HL-60 (cell line): ENCODE measurements around the gene EMX2.

Experiments used
- GABPA ChIP-seq: IDR thresholded peaks from 2 replicates; pipeline ENCODE4 v1.6.1; 2012; ENCODE audit warnings: low read depth
- POLR2AphosphoS5 ChIP-seq: IDR thresholded peaks from 2 replicates; pipeline ENCODE4 v1.6.1; 2012; ENCODE audit warnings: low read depth
- SPI1 ChIP-seq: IDR thresholded peaks from 2 replicates; pipeline ENCODE4 v1.6.1; 2012; ENCODE audit warnings: low read depth, mild to moderate bottlenecking, borderline replicate concordance
- TF ChIP-seq, protein P1 (sequence below): IDR thresholded peaks from one replicate; pipeline ENCODE4 v1.5.1; 2011; ENCODE audit warnings: low read length, control low read depth, inconsistent platforms; ENCODE audit not compliant: insufficient read depth
- TF ChIP-seq, protein P2 (sequence below): IDR thresholded peaks from 2 replicates; pipeline ENCODE4 v1.6.1; 2012; ENCODE audit warnings: low read depth; ENCODE audit not compliant: insufficient replicate concordance

DNA sequence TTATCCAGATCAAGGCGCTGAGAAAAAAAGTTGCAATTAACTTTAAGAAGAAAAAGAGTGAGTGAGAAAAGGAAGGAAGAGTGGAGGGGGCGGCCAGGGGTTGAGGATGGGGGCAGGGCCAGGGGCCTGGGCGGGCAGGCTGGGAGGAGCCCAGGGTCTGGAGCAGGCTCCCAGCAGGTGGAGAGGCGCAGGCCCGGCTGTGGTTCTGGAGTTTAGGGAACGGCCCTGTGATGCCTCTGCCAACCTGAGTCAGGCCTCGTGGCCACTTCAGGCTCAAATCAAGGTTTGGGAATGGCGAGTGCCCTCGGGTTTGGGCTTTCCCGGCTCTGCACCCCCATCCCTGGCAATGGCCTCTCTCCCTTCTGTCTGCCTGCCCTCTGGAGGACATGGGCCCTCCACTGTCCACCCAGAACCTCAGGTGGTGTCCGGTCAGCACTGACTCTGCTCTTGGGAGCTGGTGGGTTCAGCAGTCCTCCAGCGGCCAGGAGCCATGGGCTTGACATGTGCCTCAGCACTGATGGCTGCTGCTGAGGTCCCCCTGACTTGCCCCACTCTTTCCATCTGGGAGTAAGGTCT is 41.0 kb upstream of the EMX2 start:
- TF ChIP-seq, protein P1, sequence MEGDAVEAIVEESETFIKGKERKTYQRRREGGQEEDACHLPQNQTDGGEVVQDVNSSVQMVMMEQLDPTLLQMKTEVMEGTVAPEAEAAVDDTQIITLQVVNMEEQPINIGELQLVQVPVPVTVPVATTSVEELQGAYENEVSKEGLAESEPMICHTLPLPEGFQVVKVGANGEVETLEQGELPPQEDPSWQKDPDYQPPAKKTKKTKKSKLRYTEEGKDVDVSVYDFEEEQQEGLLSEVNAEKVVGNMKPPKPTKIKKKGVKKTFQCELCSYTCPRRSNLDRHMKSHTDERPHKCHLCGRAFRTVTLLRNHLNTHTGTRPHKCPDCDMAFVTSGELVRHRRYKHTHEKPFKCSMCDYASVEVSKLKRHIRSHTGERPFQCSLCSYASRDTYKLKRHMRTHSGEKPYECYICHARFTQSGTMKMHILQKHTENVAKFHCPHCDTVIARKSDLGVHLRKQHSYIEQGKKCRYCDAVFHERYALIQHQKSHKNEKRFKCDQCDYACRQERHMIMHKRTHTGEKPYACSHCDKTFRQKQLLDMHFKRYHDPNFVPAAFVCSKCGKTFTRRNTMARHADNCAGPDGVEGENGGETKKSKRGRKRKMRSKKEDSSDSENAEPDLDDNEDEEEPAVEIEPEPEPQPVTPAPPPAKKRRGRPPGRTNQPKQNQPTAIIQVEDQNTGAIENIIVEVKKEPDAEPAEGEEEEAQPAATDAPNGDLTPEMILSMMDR = no peak
- TF ChIP-seq POLR2AphosphoS5 = no peak
- no peak for TF ChIP-seq SPI1
- no peak for TF ChIP-seq GABPA
- TF ChIP-seq, protein P2, sequence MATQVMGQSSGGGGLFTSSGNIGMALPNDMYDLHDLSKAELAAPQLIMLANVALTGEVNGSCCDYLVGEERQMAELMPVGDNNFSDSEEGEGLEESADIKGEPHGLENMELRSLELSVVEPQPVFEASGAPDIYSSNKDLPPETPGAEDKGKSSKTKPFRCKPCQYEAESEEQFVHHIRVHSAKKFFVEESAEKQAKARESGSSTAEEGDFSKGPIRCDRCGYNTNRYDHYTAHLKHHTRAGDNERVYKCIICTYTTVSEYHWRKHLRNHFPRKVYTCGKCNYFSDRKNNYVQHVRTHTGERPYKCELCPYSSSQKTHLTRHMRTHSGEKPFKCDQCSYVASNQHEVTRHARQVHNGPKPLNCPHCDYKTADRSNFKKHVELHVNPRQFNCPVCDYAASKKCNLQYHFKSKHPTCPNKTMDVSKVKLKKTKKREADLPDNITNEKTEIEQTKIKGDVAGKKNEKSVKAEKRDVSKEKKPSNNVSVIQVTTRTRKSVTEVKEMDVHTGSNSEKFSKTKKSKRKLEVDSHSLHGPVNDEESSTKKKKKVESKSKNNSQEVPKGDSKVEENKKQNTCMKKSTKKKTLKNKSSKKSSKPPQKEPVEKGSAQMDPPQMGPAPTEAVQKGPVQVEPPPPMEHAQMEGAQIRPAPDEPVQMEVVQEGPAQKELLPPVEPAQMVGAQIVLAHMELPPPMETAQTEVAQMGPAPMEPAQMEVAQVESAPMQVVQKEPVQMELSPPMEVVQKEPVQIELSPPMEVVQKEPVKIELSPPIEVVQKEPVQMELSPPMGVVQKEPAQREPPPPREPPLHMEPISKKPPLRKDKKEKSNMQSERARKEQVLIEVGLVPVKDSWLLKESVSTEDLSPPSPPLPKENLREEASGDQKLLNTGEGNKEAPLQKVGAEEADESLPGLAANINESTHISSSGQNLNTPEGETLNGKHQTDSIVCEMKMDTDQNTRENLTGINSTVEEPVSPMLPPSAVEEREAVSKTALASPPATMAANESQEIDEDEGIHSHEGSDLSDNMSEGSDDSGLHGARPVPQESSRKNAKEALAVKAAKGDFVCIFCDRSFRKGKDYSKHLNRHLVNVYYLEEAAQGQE = no peak
